DMS53 (cell line): ENCODE data around the gene NMRAL1.

ENCODE experiments used
- DNase-seq: peaks from one replicate; lab custom pipeline; 2025; lab: John Stamatoyannopoulos, UW

The NMRAL1 gene

GRCh38 chr16:4465977-4466779, 8.2 kb downstream of the NMRAL1 start:
- DNase-seq, result no peak

GRCh38 chr16:4463522-4464163, 10.8 kb downstream of the NMRAL1 start:
- no peak for DNase-seq

- DNase-seq, result peak; percentile 33
These were observed 13.0 kb downstream of the NMRAL1 start for GRCh38 chr16:4461250-4462085.

GRCh38 chr16:4460936-4461249, 13.5 kb downstream of the NMRAL1 start:
- DNase-seq, result no peak

GRCh38 chr16:4455951-4456350, 18.5 kb downstream of the NMRAL1 start:
- no peak for DNase-seq

GRCh38 chr16:4455081-4455480, 19.3 kb downstream of the NMRAL1 start:
- DNase-seq, result no peak

GRCh38 chr16:4454623-4455022, 19.8 kb downstream of the NMRAL1 start:
- DNase-seq, result no peak

- DNase-seq, result peak; percentile 23
These were observed 21.8 kb downstream of the NMRAL1 start for GRCh38 chr16:4452674-4453073.

GRCh38 chr16:4450931-4451519, 23.4 kb downstream of the NMRAL1 start:
- no peak for DNase-seq

GRCh38 chr16:4450430-4450829, 24.0 kb downstream of the NMRAL1 start:
- DNase-seq, result no peak

GRCh38 chr16:4443986-4444385, 30.4 kb downstream of the NMRAL1 start:
- DNase-seq, result no peak

GRCh38 chr16:4443271-4443670, 31.2 kb downstream of the NMRAL1 start:
- no peak for DNase-seq

- no peak for DNase-seq
These were observed 32.1 kb downstream of the NMRAL1 start for GRCh38 chr16:4442371-4442770.

GRCh38 chr16:4437366-4437765, 37.1 kb downstream of the NMRAL1 start:
- DNase-seq, result no peak

- no peak for DNase-seq
These were observed 38.9 kb downstream of the NMRAL1 start for GRCh38 chr16:4435337-4436067.

GRCh38 chr16:4433914-4434787, 40.3 kb downstream of the NMRAL1 start:
- no peak for DNase-seq

GRCh38 chr16:4433228-4433627, 41.2 kb downstream of the NMRAL1 start:
- DNase-seq, result no peak

- no peak for DNase-seq
These were observed 43.4 kb downstream of the NMRAL1 start for GRCh38 chr16:4431023-4431422.

GRCh38 chr16:4428500-4428899, 45.9 kb downstream of the NMRAL1 start:
- no peak for DNase-seq

GRCh38 chr16:4426722-4427372, 47.6 kb downstream of the NMRAL1 start:
- no peak for DNase-seq
